Stimulated activated CD4-positive, alpha-beta T cell treated with anti-CD3 and anti-CD28 coated beads, Interleukin-4, amount 100 ng/mL, for 24 hours (primary cell): ENCODE measurements around the gene GNB1.

Source experiments
- DNase-seq: peaks from one replicate; pipeline ENCODE4 v3.0.0-alpha.2; 2020

Gene GNB1

DNA sequence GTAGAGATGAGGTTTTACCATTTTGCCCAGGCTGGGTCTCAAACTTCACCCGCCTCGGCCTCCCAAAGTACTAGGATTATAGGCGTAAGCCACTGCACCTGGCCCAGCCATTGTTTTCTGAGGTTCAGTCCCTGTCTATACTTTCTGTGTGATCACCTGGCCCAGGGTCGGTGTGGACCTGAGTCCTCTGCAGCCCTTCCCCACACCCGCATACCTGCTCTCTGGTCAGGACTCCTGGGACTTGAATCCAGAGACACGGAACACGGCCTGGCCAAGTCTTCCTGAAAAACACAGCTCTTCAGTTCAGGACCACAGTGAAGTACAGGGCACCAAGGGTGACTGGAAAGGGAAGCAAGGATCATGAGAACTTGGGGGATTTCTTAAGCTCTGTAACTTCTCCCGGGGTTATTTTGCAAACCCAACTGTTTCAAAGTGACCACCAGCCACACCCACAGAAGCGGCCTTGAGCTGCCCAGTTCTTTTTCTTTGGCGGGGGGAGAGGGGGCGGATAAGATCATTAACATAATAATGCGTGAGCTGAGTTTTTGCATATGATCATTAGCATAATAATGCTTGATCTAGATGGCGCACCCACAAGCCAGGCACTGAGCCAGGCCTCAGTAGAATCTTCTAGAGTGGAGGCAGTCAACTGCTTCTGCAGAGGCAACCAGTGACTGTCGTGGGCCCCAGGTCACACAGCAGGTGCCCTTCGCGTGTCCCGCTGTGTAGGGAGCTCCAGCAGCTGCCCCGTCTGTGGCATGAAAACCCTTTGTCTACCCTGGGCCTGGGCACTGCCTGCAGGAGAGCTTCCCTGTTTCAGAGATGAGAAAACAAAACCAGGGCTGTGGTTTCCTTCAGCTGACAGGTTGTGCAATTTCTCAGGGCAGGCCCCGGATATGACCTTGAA is 110.9 kb downstream of the GNB1 start:
- peak; percentile 56 for DNase-seq

DNA sequence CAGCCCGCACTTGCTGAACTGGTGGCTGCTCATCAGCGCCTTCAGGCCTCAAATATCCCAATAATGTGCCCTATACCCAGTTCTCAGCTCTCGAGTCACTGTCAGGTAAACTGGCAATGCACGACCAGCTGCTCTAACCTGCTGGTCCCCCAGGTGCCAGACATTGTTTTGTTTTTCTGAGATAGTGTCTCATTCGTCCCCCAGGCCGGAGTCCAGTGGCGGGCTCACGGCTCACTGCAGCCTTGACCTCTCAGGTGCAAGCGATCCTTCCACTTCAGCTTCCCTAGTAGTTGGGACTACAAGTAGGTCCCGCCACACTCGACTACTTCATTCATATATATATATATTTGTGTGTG is 111.6 kb downstream of the GNB1 start:
- no peak for DNase-seq

DNA sequence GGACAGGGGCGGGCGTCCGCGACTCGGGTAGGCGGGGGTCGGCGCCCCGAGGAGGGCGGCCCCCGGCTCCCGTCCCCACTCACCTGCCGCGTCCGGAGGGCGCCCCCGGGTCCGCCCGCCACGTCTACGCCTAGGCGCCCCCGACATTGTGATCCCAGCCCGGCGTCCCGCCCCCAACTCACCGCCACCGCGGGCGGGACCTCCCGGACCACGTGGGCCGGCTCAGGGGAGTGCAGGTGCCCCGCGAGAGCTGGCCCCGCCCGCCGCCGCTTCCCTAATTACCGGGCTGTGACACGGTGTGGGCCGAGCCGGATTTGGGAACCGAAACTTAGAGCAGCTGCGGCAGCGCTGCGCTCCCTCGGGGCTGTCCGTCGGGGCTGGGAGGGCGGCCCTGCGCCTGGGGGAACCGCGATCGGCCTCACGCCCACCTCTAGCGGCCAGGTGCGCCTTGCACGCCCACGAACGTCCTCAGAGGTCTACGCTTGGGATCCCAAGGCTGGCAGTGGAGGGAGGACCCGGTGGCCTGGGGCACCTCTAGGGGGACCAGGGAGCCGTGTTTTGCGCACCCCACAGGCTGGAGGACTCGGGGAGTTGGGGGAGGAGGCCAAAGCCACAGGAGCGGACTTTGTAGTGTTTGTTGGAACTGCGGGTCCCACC is 112.1 kb downstream of the GNB1 start:
- peak; percentile 75 for DNase-seq

DNA sequence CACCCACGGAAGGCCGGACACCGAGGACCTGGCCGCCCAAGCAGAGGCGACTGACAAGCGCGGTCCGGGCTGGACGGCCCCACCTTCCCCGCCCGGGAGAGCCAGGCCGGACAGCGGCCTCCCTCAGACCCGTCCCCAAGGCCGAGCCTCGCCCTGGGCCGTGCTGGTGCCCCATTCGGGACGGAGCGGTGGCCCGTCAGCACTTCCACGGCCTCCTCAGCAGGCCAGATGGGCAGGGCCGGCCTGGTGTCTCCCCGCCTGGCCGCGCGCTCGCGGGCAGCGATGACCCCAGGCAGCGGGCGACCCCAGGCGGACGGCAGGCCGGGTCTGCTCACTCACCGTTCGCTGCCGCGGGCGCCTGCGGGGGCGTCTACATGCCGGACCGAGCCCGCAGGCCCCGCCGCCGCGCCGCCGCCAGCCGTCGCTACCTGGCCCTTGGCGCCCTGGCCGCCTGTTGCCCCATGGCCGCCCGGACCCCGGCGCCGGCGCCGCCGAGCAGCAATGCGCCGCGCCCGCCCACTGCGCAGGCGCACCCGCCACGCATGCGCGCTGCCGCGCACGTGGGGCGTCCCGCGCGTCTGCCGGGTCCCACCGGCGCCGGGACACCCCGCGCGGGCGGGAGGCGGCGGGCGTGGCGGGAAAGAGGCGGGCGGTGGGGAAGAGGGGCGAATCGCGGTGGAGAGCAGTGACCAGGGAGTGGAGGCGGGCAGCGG is 112.8 kb downstream of the GNB1 start, which contains the start of gene NADK:
Gene NADK (minus strand): TSS at position 521 of the 713 bp plus-strand sequence. CDS start 13,064 bp downstream, outside the sequence.
- DNase-seq = peak; percentile 70

DNA sequence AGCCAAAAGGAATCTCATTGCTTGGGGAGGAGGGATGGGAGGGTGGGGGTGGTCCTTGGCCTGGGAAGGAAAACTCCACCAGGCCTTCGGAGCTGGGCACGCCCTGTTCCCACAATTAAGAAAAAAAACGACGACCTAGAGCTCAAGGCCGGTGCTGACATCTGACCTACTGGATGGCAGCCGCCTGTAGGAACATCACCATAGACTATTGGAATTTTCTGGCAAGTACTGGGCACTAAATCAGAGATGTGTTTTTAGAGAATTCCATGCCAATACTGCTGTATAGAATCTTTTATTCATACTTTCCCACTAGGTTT is 113.3 kb downstream of the GNB1 start:
- no peak for DNase-seq

DNA sequence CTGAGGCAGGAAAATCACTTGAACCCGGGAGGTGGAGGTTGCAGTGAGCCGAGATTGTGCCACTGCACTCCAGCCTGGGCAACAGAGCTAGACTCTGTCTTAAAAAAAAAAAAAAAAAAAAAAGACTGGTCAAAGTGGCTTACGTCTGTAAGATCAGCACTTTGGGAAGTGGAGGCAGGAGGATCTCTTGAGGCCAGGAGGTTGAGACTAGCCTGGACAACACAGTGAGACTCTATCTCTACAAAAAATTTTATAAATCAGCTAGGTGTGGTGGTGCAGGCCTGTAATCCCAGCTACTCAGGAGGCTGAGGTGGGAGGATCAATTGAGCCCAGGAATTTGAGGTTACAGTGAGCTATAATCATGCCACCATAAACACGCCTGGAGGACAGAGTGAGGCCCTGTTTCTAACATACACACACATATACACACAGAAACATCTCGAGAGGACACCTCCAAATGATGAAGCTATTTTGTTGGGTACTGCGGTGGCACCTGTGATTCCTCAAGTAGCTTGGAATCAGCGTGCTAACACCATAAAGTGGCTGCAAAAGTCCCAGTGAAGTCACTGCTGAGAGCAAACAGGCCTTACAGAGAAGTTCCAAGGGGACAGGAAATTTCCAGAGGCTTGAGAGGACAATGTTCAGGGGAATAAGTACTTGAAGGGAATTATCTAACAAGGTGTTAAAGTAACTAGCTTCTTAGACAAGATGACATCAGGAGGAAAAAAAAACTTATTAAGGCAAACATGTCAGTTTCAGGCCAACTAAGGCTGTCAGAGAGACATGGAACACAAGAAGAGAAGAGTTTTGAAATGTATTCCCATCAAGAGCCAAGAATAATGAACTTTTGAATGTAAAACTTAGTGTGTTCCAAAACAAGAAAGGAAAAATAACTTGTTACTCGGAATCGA is 114.0 kb downstream of the GNB1 start:
- no peak for DNase-seq

DNA sequence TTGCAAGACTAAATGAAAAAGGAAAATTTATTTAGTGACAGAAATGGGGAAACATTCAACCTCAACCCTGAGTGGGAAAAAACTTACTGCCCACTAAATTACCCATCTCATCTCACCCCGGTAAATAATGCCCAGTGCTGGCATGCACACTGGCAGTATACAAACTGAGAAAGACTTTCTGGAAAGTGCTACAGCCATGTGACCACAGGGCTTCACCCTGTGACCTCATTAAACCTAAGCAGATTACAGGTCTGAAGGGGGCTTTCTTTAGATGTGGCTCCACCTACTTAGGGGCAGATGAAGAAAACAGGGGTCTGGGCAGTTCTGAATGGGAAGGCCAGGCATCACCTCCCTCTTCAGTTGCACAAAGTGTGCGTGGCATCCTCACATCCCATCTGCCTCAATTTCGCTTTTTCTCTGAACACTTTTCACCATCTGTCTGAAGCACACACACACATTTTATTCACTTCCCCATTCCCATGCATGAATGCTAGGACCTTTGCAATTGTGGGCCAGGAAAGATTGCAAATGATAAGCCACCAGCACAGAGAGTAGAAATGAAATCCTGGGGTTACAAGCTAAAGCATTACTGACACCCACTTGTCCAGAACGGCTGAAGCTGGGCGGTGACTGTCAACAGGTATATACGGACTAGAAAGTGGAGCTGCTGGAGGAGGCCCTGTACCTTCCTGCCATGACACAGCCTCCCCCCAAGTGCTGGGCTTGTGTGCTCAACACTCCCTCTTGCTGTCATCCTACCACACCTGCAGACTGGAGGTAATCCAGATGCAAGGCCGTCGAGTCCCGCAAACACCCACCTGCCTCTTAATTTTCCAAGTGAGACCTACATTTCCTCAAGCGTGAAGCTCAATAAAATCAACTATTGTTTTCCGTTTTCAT is 115.3 kb downstream of the GNB1 start:
- DNase-seq = no peak

DNA sequence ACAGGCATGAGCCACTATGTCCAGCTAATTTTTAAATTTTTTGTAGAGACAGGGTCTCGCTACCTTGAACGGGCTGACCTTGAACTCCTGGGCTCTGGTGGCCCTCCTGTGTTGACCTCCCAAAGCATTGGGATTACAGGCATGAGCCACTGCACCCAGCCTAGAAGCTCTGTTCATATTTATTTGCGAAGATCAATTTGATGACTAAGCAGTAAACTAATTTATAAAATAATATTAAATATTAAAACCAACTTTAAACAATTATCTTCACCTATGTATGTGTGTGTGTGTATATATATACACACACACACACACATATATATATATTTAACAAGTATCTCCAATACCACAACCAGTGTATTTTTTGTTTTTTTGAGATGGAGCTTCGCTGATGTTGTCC is 117.0 kb downstream of the GNB1 start:
- DNase-seq = no peak

DNA sequence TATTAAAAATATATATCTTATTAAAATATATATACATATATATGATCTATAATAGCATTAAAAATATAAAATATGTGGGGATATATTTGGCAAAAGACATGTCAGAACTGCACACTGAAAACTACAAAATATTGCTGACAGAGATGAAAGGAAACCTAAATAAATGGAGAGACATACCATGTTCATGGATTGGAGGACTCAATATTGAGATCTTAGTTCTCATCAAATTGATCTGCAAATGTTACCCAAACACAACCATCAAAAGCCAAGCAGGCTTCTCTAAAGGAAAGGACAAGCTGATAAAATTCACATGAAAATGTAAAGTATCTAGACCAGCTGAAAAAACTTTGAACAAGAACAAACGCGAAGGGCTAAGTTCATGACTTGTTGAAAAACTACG is 119.8 kb downstream of the GNB1 start:
- DNase-seq = no peak

DNA sequence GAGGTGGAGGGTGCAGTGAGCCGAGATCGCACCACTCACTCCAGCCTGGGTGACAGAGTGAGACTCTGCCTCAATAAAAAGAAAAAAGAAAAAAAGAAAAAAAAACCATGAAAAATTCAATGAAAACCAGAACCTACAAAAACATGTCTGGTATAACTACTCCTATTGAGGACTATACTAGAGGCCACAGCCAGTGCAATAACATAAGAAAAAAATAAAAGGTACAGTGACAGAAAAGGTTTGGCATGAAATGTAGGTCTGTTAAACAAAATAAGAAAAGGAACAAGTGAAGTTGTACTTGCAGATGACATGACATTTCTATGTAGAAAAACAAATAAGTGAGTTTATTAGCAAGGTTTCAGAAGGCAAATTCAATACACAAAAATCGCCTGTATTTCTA is 120.8 kb downstream of the GNB1 start:
- no peak for DNase-seq

DNA sequence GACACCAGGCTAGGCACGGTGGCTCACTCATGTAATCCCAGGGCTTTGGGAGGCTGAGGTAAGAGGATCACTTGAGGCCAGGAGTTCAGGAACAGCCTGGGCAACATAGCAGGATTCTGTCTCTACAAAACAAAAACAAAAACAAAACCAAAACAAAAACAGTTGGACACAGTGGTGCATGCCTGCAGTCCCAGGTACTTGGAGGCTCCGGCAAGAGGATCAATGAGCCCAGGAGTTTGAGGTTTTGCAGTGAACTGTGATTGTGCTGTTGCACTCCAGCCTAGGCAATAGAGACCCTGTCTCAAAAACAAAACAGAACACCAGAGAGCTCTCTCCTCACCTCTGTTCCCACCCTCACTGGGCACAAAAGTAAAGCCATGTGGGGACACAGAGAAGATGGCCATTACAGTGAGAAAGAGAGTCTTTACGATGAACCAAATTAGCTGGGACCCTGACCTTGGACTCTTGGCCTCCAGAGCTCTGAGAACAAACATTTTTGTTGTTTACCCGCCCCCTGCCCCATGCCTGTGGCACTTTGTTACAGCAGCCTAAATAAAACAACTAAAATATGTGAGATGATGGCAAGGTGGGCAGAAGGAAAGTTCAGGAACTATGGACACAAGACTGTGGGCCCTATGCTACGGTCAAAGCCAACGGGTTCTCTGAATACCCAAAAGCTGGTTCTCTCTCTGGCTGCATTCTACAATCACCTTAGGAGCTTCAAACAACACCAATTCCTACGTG is 122.5 kb downstream of the GNB1 start:
- DNase-seq = no peak

DNA sequence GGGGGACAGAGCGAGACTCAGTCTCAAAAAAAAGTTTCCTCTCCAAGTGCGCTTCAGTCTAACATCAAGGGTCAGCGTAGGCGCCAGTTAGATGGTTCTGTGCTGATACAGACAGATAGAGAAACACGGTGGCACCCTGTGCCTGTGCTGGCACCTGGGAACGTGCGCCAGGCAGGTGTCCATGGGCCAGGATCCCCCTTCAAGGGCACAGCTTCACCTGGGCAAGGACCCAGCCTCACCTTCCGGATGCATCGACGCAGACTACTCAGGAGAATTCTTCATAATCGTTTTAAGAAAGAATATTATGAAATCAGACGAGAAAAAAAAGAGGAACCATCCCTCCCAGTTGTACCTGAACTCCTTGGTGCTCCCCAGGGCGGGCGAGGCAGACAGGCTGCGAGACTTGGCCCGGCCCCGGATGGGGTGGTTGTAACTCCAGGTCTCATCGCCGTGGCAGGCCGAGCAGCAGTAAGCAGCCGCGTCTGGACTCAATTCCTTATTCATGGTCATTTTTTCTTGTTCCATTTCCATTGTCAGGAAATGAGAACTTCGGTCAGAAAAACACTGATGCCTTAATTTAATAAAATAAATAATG is 125.9 kb downstream of the GNB1 start:
- no peak for DNase-seq

DNA sequence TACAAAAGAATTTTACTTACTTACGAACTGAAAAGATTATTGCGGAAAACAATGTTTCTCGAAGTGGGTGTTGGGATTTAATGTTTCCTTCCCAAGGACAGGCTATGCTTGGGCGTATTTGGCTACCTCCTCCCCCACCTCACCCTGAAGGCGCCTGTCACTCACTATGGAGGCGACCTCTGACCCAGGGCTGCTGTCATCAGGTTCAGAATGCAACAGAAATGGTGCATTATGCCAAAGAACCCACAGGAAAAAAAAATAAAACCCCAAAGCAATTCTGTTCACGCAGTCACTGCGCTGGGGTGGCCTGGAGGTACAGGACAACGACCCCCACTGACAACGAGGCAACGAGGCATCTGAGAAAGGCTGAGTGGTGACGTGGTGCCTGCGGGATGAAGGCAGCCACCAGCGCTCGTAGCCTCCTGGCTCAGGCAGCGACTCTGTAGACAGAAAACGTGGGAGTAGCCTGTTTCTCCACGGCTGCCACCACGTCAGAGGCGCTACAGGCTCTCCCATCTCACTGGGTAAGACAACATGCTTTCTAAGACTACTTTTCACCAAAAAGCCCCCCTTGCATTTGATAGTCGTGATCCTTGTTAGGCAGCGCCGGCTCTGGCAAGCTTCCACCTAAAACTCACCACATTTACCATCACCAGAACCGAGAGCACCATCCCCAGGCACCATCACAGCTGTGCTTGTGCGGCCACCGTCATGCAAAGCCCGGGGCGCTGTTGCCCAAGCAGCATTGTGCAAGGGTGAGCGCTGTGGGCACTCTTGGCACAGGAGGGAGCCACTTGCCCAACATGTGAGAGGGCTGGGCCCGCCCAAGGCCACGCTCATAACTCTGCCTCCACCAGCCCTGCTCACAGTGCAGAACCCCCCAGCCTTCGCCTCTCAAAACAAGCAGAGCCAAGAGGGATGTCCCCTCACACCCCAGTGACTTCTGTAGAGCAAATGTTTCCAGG is 126.9 kb downstream of the GNB1 start:
- no peak for DNase-seq

DNA sequence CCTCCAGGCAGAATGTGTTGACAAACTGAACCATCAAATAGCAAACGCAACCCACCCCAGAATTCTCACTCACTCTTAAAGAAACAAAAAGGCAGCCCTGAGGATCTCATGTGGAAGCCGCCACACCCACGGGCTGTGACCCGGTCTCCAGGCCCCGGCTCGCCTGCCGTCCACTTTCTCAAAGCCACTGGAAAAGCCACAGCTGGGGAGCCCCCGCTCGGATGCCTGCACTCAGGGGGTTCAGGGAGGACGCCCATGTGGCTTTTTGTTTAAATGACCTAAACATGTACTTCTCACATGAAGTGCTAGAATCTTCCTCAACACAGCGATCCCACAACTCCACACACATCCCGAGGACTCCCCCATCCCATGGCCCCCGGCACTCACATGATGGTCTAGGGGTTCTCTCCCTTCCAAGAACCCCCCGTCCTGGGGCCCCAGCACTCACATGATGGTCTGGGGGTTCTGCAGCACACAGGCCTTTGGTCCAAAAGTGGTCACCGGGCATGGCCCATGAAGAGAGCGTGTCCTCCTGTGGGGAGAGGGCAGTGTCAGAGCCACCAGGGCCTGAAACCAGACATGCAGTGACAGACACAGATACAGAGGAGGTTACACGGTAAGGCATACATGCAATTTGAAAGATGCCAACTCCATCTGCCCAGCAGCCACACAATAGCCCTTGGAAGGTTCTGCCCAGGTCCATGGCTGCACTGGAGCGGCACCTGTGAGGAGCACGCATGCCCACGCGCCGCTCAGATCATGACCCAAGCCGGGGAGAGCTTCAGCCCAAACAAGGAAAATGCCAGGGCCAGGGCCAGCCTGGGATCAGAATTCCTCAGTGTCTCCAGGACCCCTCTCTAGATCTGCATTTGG is 129.1 kb downstream of the GNB1 start:
- no peak for DNase-seq

DNA sequence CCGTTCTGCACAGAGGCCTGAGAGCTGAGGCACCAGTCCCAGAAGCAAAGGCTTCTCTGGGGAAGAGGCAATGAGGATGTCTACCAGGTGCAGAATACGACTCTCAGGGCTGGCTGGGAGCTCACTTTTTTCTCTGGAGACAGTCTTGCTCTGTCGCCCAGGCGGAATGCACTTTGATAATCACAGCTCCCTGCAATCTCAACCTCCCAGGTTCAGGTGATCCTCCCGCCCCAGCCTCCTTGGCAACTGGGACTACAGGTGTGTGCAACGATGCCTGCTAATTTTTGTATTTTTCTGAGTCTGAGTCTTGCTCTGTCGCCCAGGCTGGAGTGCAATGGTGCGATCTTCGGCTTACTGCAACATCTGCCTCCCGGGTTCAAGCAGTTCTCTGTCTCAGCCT is 130.2 kb downstream of the GNB1 start:
- no peak for DNase-seq

DNA sequence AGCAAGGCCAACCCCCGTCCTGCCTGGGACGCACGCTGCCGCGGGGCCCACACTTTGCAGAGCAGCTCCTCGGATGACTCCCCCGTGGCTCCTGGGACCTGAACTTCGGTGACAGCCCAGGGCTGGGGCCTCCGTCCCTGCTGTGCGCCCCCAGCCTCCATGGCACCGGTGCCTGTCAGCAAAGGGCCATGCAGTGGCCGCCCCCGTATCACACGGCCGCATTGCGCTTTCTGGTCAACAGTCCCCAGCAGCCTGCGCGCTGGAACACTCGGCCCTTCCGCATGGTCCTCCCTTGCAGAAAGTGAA is 130.6 kb downstream of the GNB1 start:
- no peak for DNase-seq

DNA sequence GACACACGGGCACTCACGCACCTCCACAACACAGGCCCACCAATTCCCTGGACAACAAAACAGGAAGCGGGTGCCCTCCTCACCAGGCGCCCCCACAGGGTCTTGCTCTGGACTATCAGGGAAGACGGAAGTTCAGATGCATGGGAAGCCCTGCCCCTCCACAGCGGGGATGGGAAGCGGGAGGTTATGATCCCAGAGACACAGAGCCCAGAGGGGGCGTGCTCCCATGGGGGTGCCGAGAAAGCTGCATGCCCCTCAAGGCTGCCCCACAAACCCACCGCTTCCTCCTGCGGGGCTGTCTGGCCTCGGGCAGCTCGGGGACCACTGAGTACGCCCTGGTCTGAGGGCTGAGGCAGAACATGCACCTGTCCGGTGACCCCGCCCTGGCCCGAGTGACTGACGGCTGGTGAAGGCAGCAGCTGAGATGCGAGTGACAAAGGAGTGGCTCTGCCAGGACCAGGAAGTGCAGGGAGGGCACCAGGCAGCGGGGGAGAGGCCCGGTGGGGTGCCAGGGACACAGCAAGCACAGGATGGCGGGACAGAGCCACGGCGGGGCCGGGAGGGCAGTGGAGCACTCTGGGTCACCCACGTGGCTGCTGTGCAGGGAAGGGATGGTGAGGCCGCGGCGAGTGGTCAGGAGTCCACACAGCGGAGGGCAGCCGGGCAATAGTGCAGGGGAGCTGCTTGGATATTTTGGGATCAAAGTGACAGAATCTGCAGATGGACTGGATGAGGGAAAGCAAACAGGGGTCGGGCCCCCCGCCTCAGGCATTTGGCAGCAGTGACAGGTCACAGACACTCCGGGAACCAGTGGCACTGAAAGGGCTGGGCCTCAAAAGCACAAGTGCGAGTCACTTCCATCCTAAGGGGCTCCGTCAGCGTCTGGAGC is 131.2 kb downstream of the GNB1 start:
- DNase-seq = no peak
